HG02870 (cell line): ENCODE data around the gene ZSWIM7.

Experiments used
- ATAC-seq: cut with Tn5 transposase; IDR thresholded peaks from one replicate; pipeline ENCODE4 v1.9.1; 2021; ENCODE audit warnings: mild to moderate bottlenecking, moderate library complexity; ENCODE audit not compliant: unreplicated experiment

Gene ZSWIM7

GRCh38 chr17:15935891-15936290 is 63.6 kb downstream of the ZSWIM7 start:
- no peak for ATAC-seq

GRCh38 chr17:15934866-15935265 is 64.6 kb downstream of the ZSWIM7 start:
- ATAC-seq, result no peak

GRCh38 chr17:15931394-15931793 is 68.1 kb downstream of the ZSWIM7 start:
- ATAC-seq, result no peak

GRCh38 chr17:15930426-15930825 is 69.1 kb downstream of the ZSWIM7 start:
- no peak for ATAC-seq

GRCh38 chr17:15929941-15930340 is 69.6 kb downstream of the ZSWIM7 start:
- ATAC-seq, result no peak

- no peak for ATAC-seq
Observed at GRCh38 chr17:15928286-15928785, 71.2 kb downstream of the ZSWIM7 start.
